Measurements from ENCODE around the gene VASP.
A peak's percentile ranks its signal among the peaks of the same experiment; 100 is the strongest.

The VASP gene

GRCh38 chr19:45473682-45474605 lies 33.3 kb upstream of the VASP start:
- peak; percentile 63 for DNase-seq

GRCh38 chr19:45474606-45475521 lies 32.4 kb upstream of the VASP start:
- DNase-seq, result peak; percentile 62

- no peak for DNase-seq
Observed at GRCh38 chr19:45475537-45476291, 31.6 kb upstream of the VASP start.

- no peak for DNase-seq
Observed at GRCh38 chr19:45476304-45476703, 31.0 kb upstream of the VASP start.

- DNase-seq, result no peak
Observed at GRCh38 chr19:45477186-45477585, 30.1 kb upstream of the VASP start.

- no peak for DNase-seq
Observed at GRCh38 chr19:45477713-45478453, 29.4 kb upstream of the VASP start.

- DNase-seq, result peak; percentile 83
Observed at GRCh38 chr19:45478454-45479238, 28.6 kb upstream of the VASP start.

- DNase-seq, result no peak
Observed at GRCh38 chr19:45483033-45483432, 24.2 kb upstream of the VASP start.

- no peak for DNase-seq
Observed at GRCh38 chr19:45484273-45484945, 22.9 kb upstream of the VASP start.

GRCh38 chr19:45485305-45486077 lies 21.8 kb upstream of the VASP start:
- peak; percentile 98 for DNase-seq

GRCh38 chr19:45488708-45489107 lies 18.6 kb upstream of the VASP start:
- no peak for DNase-seq

GRCh38 chr19:45489216-45489855 lies 17.9 kb upstream of the VASP start:
- no peak for DNase-seq

GRCh38 chr19:45492137-45492626 lies 15.1 kb upstream of the VASP start:
- no peak for DNase-seq

- no peak for DNase-seq
Observed at GRCh38 chr19:45492627-45493470, 14.4 kb upstream of the VASP start.

GRCh38 chr19:45494261-45494916 lies 12.9 kb upstream of the VASP start:
- no peak for DNase-seq

GRCh38 chr19:45495178-45495577 lies 12.1 kb upstream of the VASP start:
- no peak for DNase-seq

GRCh38 chr19:45496349-45496953 lies 10.8 kb upstream of the VASP start:
- DNase-seq, result no peak

Data from T-helper 9 cell (primary cell).